ENCODE results near the gene GMPR. TPM values are rescaled to one million over a fixed set of nuclear protein-coding genes. Genes with fewer than 3 reads are reported as not detected.

Gene GMPR
- total and polyA plus RNA-seq, 2 donors (not counting 3 experiments of a cell fraction or from before 2014, with no cell fraction given) = 36.3 to 64.0 TPM

DNA sequence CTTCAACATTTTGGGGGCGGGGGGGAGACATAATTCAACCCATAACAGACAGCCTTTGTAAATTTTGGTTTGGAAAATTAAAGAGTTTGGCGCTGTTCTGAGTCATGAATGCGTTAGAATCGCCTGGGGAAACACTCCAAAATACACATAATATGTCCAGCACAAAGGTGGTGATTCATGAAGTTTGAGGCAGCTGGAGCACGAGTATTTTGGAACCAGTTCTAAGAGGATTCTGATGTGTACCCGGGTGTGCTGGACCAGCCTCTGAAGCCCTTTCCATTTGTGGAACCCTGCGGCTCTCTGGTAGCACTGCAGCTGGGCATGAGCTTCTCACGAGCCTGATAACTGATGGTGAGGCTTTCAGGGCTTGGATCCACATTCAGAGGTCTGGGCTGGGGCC lies 4.7 kb downstream of the GMPR start:
- Histone ChIP-seq H3K4me1 (ENCODE audit: control insufficient read depth, extremely low read depth, insufficient read depth, low read length) (peaks cover 14% of the 10 kb centered on the region), H3K79me2 (ENCODE audit: control insufficient read depth, insufficient read depth, low read length) (no peaks in the 10 kb centered on the region), H3K4me2 (ENCODE audit: insufficient read depth, low read length) (no peak overlapping the region), H3K9me3 (replicated peaks; ENCODE audit: control insufficient read depth, insufficient read depth, low read length) (no peaks in the 10 kb centered on the region), H2AFZ (ENCODE audit: low read depth, low read length) (no peak overlapping the region), H3K9ac (replicated peaks; ENCODE audit: extremely low read depth, insufficient read depth, low read length) (no peak overlapping the region), H3K36me3 (ENCODE audit: control insufficient read depth in 2 of 2, extremely low read depth in 1 of 2, insufficient read depth in 2 of 2, low read length in 2 of 2) (peaks cover 7% of the 10 kb centered on the region in 2 experiments), H3K27me3 (ENCODE audit: control insufficient read depth in 2 of 2, insufficient read depth in 2 of 2, low read length in 2 of 2) (no peaks in the 10 kb centered on the region), H4K20me1 (replicated peaks; ENCODE audit: control insufficient read depth, extremely low read depth, insufficient read depth, low read length) (no peaks in the 10 kb centered on the region), H3K9me1 (replicated peaks; ENCODE audit: control insufficient read depth, extremely low read depth, insufficient read depth, low read length) (no peaks in the 10 kb centered on the region), H3K4me3 (replicated peaks in 1 of 3; ENCODE audit: insufficient read depth in 1 of 3, low read depth in 1 of 3, low read length in 3 of 3) (no peak overlapping the region), H3K27ac (ENCODE audit: insufficient read depth, low read depth, low read length) (no peak overlapping the region)
- BruUV-seq (replicated peaks) = no TSS peak
- DNase-seq (ENCODE audit: low read depth, low spot score) = peak; percentile 44
- dilution Hi-C loops (cut with MboI; ENCODE audit: extremely low pct_ligation_motif_present, low sequenced_read_pairs) = no loop called here
- POLR2A ChIA-PET = no interaction called here
- intact Hi-C loops (cut with micrococcal nuclease) = no loop called here
- peak; percentile 10 for TF ChIP-seq FOS (IDR thresholded peaks at IDR 0.05; ENCODE audit: borderline replicate concordance, insufficient read depth, low read length)
- TF ChIP-seq JUN (IDR thresholded peaks at IDR 0.05; ENCODE audit: borderline replicate concordance, insufficient read depth, insufficient read length, low read depth) = peak; percentile 40
- TF ChIP-seq EZH2 (IDR thresholded peaks at IDR 0.05; ENCODE audit: borderline replicate concordance, low read depth, low read length, severe bottlenecking) = no peak
- CTCF ChIA-PET = interaction anchor here (0.6 to 1.3 kb wide), 4 partner anchors 10 to 71 kb away, joined by 3 to 5 read pairs (median 3); no protein-coding TSS in a partner anchor
- FAIRE-seq = peak; percentile 81

DNA sequence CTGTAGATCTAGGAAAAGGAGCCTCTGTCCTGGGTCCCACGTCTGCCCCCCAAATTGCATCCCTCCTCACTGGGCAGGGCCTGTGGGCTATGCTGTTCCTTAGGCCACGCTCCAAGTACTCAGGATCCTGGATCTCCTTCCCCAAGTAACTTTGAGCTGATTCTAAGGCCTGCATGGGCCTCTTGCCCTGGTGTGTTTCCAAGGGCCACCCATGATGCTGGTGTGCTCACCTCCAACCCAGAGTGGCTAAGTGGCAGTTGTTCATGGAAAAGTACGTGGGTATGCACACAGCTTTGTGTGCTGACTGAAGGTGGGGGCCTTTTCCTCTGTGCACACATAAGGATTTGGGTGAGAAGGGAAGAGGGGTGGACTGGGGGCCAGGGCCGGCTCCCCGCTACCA lies 5.3 kb downstream of the GMPR start:
- ChIA-PET CTCF (interaction anchor here (1.0 to 1.3 kb wide), 3 partner anchors 9 to 520 kb away, joined by 3 to 5 read pairs (median 3); no protein-coding TSS in a partner anchor), POLR2A (no interaction called here)
- no peaks in the 10 kb centered on the region for H3K27me3 ChIP-seq (ENCODE audit: control insufficient read depth in 2 of 2, insufficient read depth in 2 of 2, low read length in 2 of 2)
- dilution Hi-C loops (cut with MboI; ENCODE audit: extremely low pct_ligation_motif_present, low sequenced_read_pairs) (no loop called here), intact Hi-C loops (cut with micrococcal nuclease) (no loop called here)
- H3K36me3 ChIP-seq (ENCODE audit: control insufficient read depth in 2 of 2, extremely low read depth in 1 of 2, insufficient read depth in 2 of 2, low read length in 2 of 2) = peaks cover 7% of the 10 kb centered on the region in 2 experiments
- no peak overlapping the region for H2AFZ ChIP-seq (ENCODE audit: low read depth, low read length)
- H4K20me1 ChIP-seq (replicated peaks; ENCODE audit: control insufficient read depth, extremely low read depth, insufficient read depth, low read length) = no peaks in the 10 kb centered on the region
- FAIRE-seq (no peak), DNase-seq (ENCODE audit: low read depth, low spot score) (no peak)
- no peak overlapping the region for H3K4me2 ChIP-seq (ENCODE audit: insufficient read depth, low read length)
- H3K4me3 ChIP-seq (replicated peaks in 1 of 3; ENCODE audit: insufficient read depth in 1 of 3, low read depth in 1 of 3, low read length in 3 of 3) = no peak overlapping the region
- H3K9me3 ChIP-seq (replicated peaks; ENCODE audit: control insufficient read depth, insufficient read depth, low read length) = no peaks in the 10 kb centered on the region
- H3K4me1 ChIP-seq (ENCODE audit: control insufficient read depth, extremely low read depth, insufficient read depth, low read length) = peaks cover 14% of the 10 kb centered on the region
- no peak for TF ChIP-seq EZH2 (IDR thresholded peaks at IDR 0.05; ENCODE audit: borderline replicate concordance, low read depth, low read length, severe bottlenecking)
- no peak for TF ChIP-seq MYC (IDR thresholded peaks at IDR 0.05; ENCODE audit: low read depth, low read length)
- TF ChIP-seq, protein P1, sequence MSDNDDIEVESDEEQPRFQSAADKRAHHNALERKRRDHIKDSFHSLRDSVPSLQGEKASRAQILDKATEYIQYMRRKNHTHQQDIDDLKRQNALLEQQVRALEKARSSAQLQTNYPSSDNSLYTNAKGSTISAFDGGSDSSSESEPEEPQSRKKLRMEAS (IDR thresholded peaks at IDR 0.05; ENCODE audit: insufficient read depth, insufficient read length) = no peak
- TF ChIP-seq, protein P2, sequence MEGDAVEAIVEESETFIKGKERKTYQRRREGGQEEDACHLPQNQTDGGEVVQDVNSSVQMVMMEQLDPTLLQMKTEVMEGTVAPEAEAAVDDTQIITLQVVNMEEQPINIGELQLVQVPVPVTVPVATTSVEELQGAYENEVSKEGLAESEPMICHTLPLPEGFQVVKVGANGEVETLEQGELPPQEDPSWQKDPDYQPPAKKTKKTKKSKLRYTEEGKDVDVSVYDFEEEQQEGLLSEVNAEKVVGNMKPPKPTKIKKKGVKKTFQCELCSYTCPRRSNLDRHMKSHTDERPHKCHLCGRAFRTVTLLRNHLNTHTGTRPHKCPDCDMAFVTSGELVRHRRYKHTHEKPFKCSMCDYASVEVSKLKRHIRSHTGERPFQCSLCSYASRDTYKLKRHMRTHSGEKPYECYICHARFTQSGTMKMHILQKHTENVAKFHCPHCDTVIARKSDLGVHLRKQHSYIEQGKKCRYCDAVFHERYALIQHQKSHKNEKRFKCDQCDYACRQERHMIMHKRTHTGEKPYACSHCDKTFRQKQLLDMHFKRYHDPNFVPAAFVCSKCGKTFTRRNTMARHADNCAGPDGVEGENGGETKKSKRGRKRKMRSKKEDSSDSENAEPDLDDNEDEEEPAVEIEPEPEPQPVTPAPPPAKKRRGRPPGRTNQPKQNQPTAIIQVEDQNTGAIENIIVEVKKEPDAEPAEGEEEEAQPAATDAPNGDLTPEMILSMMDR (IDR thresholded peaks at IDR 0.05; ENCODE audit: extremely low read depth in 1 of 2, insufficient read depth in 1 of 2, low read depth in 1 of 2, low read length in 2 of 2) = no peak
- TF ChIP-seq POLR2A (IDR thresholded peaks at IDR 0.05; ENCODE audit: low read depth, low read length) = no peak
- H3K27ac ChIP-seq (ENCODE audit: insufficient read depth, low read depth, low read length) = no peak overlapping the region
- H3K9me1 ChIP-seq (replicated peaks; ENCODE audit: control insufficient read depth, extremely low read depth, insufficient read depth, low read length) = no peaks in the 10 kb centered on the region
- H3K79me2 ChIP-seq (ENCODE audit: control insufficient read depth, insufficient read depth, low read length) = no peaks in the 10 kb centered on the region
- no TSS peak for BruUV-seq (replicated peaks)
- H3K9ac ChIP-seq (replicated peaks; ENCODE audit: extremely low read depth, insufficient read depth, low read length) = no peak overlapping the region

All from endothelial cell of umbilical vein (primary cell).